COR-L47 (cell line): Measurements from ENCODE around the gene MDFIC2.
"Not testable (repeated sequence)": the region's sequence is repeated elsewhere in the genome, so short reads cannot be mapped to it uniquely, and the experiment has no call there.

Experiments used
- DNase-seq: peaks from one replicate; lab custom pipeline; 2025; lab: John Stamatoyannopoulos, UW

Gene MDFIC2

DNA sequence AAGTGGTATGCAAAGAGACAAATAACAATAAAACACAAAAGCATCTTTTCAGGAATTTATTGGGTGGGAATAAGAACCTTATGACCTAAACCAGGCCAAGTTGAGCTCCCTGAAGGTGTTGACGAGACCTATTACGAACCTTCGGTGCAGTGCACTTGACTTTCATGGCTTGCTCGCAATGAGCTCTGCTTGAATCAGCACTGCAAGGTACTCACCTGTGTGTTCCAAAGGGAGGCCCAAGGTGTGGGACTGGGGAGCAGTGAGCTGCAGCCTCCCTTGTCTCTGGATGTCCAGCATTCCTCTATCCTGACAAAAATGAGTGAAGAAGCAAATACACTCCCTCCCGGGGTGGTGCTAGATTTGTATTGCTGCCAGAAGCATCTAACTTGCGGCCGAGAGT, at the start of gene MDFIC2:
MDFIC2 (minus strand) TSS at position 303 of the 400 bp plus-strand sequence. CDS start 665 bp downstream, outside the sequence.
- DNase-seq: no peak

DNA sequence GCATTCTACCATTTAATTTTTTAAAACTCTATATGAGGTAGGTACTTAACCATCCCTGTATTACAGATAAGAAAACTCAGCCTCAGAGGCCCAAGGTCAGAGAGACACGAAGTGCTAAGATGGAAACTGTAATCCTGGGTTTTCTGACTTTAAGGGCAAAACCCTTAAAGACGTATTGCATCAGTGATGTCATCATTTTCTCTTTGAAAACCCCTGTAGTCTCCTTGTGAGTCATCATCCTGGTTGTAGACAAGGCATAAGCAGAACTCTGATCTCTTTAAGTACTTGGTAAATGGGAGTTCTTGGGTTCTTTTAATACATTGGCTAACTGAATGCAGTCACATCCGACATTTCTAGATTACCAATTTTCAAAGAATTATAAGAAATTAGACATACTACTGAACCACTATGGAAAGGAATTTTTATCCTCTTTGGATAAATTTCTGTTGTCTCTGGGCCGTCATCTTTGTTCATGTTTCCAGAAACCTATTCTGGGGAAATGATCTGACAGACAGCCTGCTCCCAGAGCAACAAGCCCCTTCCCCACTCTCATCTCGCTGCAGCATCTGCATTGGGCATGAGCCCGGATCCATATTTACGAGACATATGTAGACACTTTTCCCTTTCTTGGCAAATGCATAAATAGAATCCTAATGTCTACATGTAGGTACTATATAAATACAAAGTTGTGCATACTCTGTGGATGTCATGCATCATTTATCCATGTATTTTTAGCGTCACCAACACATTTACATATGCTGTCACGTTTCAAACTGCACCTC, 48.7 kb upstream of the MDFIC2 start:
- no peak for DNase-seq

DNA sequence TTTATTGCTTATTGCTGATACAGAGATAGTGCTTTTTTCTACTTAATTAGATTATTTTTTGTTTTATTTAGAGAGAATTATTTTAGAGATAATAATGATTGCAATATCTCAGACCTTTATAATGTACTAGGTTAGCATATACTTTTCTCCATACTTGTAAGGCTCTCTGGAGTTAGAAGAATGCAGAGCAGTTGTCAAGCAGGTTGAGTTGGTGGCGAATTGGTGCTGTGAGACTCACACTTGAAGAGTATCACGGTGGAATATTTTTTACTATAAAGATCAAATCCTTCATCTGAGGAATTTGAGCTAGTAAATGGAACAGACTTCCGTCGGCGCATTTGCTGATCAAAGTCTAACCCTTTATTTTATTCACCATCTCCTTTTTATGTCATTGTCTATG, 47.3 kb upstream of the MDFIC2 start:
- DNase-seq: no peak

DNA sequence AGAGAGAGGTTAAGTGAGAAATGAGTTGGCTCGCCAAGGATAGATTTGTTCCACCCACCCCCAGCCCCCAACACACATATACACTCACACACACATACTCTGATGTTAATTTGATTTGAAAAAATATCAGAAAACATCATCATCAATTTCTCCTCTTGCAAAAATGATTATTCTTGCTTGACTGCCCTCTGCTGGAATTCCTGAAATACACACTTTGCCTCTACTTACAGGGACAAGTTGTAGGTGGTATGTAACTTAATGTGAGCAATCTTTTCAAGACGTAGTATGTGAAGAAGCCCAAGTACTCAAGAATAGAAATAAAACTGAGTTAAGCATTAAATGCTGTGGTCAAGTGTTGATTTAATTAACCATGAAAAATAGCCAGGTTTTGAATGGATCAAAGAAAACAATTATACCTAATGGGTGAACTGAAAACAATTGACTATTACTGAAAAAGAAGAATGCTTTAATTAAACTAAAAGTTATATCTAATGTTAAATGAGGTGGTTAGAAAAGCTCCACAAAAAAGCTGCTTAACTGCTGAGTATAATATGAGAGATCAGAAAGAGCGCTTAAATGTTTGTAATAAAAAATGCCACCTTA, 46.6 kb upstream of the MDFIC2 start:
- DNase-seq: no peak

- no peak for DNase-seq
These were observed 39.8 kb upstream of the MDFIC2 start for GRCh38 chr3:70352215-70352614.

GRCh38 chr3:70342149-70342548, 29.7 kb upstream of the MDFIC2 start:
- DNase-seq: no peak

DNA sequence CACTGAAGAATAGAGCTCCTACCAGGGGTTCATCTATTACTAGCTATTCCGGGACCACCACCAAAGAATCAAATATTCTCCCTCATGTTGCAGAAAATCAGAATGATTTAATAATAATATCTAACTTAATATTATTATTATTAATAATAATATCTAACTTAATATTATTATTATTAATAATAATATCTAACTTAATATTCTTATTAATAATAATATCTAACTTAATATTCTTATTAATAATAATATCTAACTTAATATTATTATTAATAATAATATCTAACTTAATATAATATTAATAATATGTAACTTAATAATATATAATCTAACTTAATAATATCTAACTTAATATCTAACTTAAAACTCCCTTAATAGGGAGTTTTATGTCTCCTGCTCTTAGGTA, 24.4 kb upstream of the MDFIC2 start:
- not testable (repeated sequence) for DNase-seq

- no peak for DNase-seq
These were observed 20.6 kb upstream of the MDFIC2 start for GRCh38 chr3:70333080-70333479.

GRCh38 chr3:70315021-70315420, 2.6 kb upstream of the MDFIC2 start:
- no peak for DNase-seq

- DNase-seq: no peak
These were observed 1.6 kb downstream of the MDFIC2 start for GRCh38 chr3:70310809-70311208.

DNA sequence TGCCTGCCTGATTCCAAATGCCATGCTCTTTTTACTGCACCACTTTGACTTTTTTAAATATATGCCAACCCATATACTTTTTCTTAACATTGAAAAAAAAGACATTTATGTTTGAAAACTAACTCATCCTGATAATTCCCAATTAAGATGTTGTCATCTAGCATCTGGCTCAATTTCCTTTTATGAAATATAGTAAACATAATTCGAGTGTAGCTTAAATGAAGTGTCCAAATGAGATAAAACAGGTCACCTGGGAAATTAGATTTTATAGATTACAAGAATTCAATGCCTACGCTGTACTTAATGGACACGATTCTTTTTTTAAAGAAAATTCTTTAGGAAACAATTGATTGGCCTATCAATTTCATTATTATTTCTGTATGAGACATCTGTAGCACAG, 2.8 kb downstream of the MDFIC2 start:
- no peak for DNase-seq

DNA sequence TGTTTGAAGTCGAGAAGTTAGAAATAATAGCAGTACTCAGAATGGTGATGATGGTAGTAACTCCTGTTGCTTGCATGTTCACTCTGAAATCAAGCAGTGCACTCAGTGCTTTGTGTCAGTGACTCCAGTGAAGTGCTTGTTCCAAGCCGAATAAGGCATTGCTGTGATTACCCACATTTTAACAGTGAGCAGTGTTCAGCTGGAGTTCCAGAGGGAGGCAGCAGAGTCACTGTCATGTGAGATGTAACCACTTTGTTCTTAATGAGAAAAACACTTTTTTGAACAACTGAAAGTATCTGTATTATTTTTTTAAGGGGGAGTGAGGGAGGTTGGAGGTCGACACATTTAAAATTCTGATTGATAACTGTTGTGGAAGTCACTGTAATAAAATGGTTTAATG, 3.7 kb downstream of the MDFIC2 start:
- no peak for DNase-seq

DNA sequence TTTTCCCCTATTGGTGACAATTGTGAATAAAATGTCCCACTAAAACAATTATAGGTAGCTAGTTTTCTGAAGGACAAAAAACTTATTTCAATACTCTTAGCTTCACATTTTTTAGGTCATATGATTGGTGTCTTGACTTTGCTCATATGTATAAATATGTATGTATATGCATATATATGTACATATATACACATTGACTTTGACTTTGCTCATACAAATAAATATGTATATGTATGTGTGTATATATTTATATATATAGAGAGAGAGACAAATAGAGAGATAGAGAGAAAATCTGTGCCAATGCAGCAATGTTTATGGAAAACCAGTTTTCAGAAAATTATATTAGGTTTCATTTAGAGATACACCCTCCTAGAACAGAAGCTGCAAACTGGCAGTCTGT, 5.7 kb downstream of the MDFIC2 start:
- DNase-seq: no peak

DNA sequence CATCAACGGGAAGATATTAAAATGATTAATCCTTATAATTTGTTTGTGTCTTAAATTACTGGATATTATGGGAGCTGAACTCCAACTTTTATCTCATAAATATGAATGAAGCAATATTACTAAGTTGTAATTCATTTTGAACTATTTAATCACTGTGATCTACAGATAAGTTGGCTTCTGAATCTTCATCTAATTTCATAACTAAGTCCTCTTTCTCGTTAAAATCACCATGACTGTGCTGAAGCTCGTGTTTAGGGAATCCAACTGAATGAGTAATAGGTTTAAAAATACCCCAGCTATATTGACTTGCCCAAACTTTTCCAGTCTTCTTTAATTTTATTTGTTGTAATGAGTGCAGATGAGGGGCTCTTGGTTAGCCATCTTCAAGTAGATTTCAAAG, 14.1 kb downstream of the MDFIC2 start:
- no peak for DNase-seq

- no peak for DNase-seq
These were observed 21.3 kb downstream of the MDFIC2 start for GRCh38 chr3:70291097-70291482.

- not testable (repeated sequence) for DNase-seq
These were observed 21.9 kb downstream of the MDFIC2 start for GRCh38 chr3:70290431-70291096.

- DNase-seq: no peak
These were observed 30.8 kb downstream of the MDFIC2 start for GRCh38 chr3:70281663-70282062.

DNA sequence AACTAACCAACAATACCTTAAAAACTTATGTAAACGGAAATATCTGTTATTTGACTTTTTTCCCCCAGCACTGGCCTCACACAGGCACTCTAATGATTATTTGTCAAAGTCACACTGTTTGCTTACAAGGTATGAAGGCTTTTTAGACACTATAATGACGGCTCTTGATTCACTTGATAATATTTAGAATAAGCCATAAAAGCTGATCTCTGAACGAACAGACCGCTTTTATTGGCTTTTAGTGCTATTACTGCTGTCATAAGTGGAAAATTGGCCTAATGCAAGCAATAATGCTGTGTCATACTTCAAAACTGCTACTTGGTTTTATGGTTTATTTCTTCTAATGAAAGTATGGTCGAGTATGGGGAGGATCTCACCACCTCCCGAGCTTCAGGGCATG, 35.1 kb downstream of the MDFIC2 start:
- DNase-seq: no peak

- no peak for DNase-seq
These were observed 35.5 kb downstream of the MDFIC2 start for GRCh38 chr3:70276901-70277300.

- no peak for DNase-seq
These were observed 38.9 kb downstream of the MDFIC2 start for GRCh38 chr3:70273492-70273891.

GRCh38 chr3:70272798-70273197, 39.6 kb downstream of the MDFIC2 start:
- no peak for DNase-seq

DNA sequence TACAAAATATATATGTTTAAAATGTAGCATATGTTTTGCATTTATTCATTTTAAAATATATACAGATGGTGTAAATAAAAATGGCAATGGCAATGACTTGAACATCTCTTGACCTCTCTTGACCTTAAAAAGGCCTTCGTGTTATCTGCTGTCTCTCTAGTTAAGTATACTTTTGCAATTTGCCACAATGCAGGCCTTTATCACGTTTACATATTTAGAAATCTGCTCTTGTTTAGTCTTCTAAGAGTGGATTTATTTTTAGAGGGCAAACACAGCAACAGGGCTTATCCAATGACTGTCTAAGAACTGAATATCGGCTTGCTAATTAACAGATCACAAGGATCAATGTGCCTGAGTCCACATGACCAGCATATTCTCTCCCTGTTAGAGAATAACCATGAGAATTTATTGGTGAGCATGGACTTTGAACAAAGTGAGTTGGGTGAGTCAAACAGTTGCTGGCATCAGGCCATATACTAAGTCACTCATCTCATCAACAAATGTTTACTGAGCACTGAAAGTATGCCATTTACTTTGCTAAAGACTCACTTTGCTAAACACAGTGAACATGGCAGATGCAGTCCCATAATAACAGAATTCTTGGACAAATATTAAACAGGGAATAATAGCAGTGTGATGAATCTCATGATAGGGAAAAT, 48.2 kb downstream of the MDFIC2 start:
- DNase-seq: no peak

- no peak for DNase-seq
These were observed 51.2 kb downstream of the MDFIC2 start for GRCh38 chr3:70261283-70261682.
